Thyroid gland (tissue), 4 donors: ENCODE results near the gene LEF1. TPM values are rescaled to one million over a fixed set of nuclear protein-coding genes. Genes with fewer than 3 reads are reported as not detected.

Experiments
- DNase-seq, 2 donors: peaks; one replicate each; pipeline ENCODE4 v3.0.0-alpha.2; 2019
- H3K27ac ChIP-seq, 3 donors: fragments of 200-600 bp; sonication (generic); 1 replicate in 2 of 3; 2 replicates in 1 of 3; pipeline ENCODE4 v1.5.1; 2016 to 2019; ENCODE audit warnings: mild to moderate bottlenecking in 1 of 3, moderate library complexity in 1 of 3
- H3K27me3 ChIP-seq: fragments of 200-600 bp; sonication (generic); one replicate; pipeline ENCODE4 v1.5.1; 2019
- H3K36me3 ChIP-seq, 2 donors: fragments of 200-600 bp; sonication (generic); one replicate each; pipeline ENCODE4 v1.5.1; 2016 to 2019
- H3K4me1 ChIP-seq, 2 donors: fragments of 200-600 bp; sonication (generic); one replicate each; pipeline ENCODE4 v1.5.1; 2017 to 2019
- H3K4me3 ChIP-seq, 3 donors: fragments of 200-600 bp; sonication (generic); replicated peaks in 1 of 3; 1 replicate in 2 of 3; 2 replicates in 1 of 3; pipeline ENCODE4 v1.5.1; 2016; ENCODE audit warnings: mild to moderate bottlenecking in 1 of 3
- H3K9me3 ChIP-seq: fragments of 200-600 bp; sonication (generic); one replicate; pipeline ENCODE4 v1.5.1; 2017
- POLR2A ChIP-seq, 2 donors: fragments of 450-650 bp; IDR thresholded peaks; one replicate each; pipeline ENCODE4 v1.6.1; 2017; ENCODE audit warnings: antibody characterized with exemption in 2 of 2, mild to moderate bottlenecking in 2 of 2, moderate library complexity in 1 of 2
- WGBS, 2 donors: methylation state at CpG; one replicate each; pipeline ENCODE4 v1.1.5; 2017; 5-methylcytosine and 5-hydroxymethylcytosine counted together
- intact Hi-C: fragments of 100-400 bp; cut with DNase I; formaldehyde crosslinking; loops from one replicate; pipeline ENCODE4 v1.15.1; 2023
- total RNA-seq, 4 donors: library from RNA; depleted of rRNA; stranded (reverse); fragments of >200 nt; gene quantifications; one replicate each; pipeline ENCODE4 v1.2.3, GENCODE V29; 2016
- TF ChIP-seq, protein P1 (sequence below), 6 experiments: fragments of 200-600 bp in 3 of 6; fragments of 450-650 bp in 3 of 6; sonication (generic) in 3 of 6; IDR thresholded peaks; one replicate each; pipeline ENCODE4 v1.5.1; 2016 to 2019; ENCODE audit warnings: antibody characterized with exemption in 6 of 6, mild to moderate bottlenecking in 2 of 6, inconsistent platforms in 1 of 6, moderate library complexity in 1 of 6

Gene LEF1
- total RNA-seq, 4 donors from 2014 or later: 4.2 to 24.3 (median 9.9) TPM

DNA sequence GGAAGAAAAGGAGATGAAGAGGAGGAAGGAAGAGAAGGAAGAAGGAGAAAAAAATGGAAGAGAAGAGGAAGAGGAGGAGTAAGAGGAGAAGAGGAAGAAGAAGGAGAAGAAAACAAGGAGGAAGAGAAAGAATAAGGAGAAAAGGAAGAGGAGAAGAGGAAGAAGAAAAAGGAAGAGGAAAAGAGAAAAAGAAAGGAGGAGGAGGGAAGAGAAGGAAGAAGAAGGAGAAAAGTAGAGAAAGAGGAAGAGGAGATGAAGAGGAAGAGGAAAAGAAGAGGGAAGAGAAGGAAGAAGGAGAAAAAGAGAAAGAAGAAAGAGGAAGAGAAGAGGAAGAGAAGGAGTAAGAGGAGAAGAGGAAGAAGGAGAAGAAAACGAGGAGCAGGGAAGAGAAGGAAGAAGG, 11.8 kb upstream of the LEF1 start:
- H3K4me3 ChIP-seq: no peak overlapping the region
- WGBS, 2 donors: 77 to 81% methylated on average over 1 of the region's 1 CpG
- no peaks in the 10 kb centered on the region for H3K36me3 ChIP-seq
- H3K4me1 ChIP-seq: no peaks in the 10 kb centered on the region
- TF ChIP-seq, protein P1, sequence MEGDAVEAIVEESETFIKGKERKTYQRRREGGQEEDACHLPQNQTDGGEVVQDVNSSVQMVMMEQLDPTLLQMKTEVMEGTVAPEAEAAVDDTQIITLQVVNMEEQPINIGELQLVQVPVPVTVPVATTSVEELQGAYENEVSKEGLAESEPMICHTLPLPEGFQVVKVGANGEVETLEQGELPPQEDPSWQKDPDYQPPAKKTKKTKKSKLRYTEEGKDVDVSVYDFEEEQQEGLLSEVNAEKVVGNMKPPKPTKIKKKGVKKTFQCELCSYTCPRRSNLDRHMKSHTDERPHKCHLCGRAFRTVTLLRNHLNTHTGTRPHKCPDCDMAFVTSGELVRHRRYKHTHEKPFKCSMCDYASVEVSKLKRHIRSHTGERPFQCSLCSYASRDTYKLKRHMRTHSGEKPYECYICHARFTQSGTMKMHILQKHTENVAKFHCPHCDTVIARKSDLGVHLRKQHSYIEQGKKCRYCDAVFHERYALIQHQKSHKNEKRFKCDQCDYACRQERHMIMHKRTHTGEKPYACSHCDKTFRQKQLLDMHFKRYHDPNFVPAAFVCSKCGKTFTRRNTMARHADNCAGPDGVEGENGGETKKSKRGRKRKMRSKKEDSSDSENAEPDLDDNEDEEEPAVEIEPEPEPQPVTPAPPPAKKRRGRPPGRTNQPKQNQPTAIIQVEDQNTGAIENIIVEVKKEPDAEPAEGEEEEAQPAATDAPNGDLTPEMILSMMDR (IDR thresholded peaks at IDR 0.05): no peak
- no peak for TF ChIP-seq POLR2A (IDR thresholded peaks at IDR 0.05)
- DNase-seq: no peak
- no peak overlapping the region for H3K27ac ChIP-seq
- H3K9me3 ChIP-seq: no peaks in the 10 kb centered on the region
- intact Hi-C loops: no loop called here
- H3K27me3 ChIP-seq: no peaks in the 10 kb centered on the region

DNA sequence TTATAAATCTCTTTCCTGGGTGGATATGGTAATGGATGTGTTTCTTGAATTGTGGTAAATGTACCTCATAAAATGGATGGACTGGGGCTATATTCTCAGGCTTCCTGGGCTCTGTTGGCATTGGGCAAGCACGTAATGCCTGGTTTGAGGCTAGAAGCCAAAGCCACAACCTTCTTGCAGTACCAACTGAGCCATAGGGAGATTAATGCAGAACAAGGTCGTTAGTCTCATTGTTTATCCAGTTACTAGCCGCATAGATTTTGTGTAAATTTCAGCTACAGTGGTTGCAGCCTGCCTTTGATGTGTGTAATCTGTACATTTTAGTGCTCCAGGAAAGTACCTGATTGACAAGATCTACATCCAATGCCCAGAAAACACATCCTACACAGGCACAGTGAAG, 7.2 kb upstream of the LEF1 start:
- no peaks in the 10 kb centered on the region for H3K36me3 ChIP-seq
- H3K9me3 ChIP-seq: no peaks in the 10 kb centered on the region
- intact Hi-C loops: no loop called here
- H3K27me3 ChIP-seq: peaks cover 10% of the 10 kb centered on the region
- no peak overlapping the region for H3K4me3 ChIP-seq
- H3K27ac ChIP-seq: no peak overlapping the region
- 74 to 83% methylated on average over 3 of the region's 3 CpGs for WGBS, 2 donors
- H3K4me1 ChIP-seq: peaks cover 7 to 14% of the 10 kb centered on the region in 2 donors
- TF ChIP-seq, protein P1 (IDR thresholded peaks at IDR 0.05): no peak
- no peak for TF ChIP-seq POLR2A (IDR thresholded peaks at IDR 0.05)
- DNase-seq: no peak

DNA sequence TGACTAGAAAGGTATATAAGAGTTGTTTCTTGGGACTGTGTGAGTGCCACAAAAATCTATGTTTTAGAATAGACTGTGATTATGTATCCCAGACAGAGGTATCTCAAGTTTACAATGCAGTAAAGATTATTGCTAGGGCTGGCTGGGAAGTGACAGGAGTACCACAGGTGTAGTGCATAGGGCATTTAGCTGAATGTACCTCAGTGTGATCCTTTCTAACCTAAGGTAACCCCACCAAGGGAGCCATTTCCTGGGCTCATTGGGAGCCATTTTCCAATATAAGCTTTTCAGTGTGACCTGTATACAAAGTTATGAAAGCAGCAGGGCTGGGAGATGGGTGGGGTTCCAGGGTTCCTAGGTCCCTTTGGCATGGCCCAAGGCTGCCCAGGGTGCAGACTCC, 6.1 kb upstream of the LEF1 start:
- DNase-seq: no peak
- H3K9me3 ChIP-seq: no peaks in the 10 kb centered on the region
- no peak for TF ChIP-seq POLR2A (IDR thresholded peaks at IDR 0.05)
- TF ChIP-seq, protein P1 (IDR thresholded peaks at IDR 0.05): no peak
- no peak overlapping the region for H3K4me3 ChIP-seq
- no peak overlapping the region for H3K27ac ChIP-seq
- H3K36me3 ChIP-seq: no peaks in the 10 kb centered on the region
- intact Hi-C loops: no loop called here
- H3K27me3 ChIP-seq: peaks cover 12% of the 10 kb centered on the region
- peaks cover 7 to 14% of the 10 kb centered on the region in 2 donors for H3K4me1 ChIP-seq

DNA sequence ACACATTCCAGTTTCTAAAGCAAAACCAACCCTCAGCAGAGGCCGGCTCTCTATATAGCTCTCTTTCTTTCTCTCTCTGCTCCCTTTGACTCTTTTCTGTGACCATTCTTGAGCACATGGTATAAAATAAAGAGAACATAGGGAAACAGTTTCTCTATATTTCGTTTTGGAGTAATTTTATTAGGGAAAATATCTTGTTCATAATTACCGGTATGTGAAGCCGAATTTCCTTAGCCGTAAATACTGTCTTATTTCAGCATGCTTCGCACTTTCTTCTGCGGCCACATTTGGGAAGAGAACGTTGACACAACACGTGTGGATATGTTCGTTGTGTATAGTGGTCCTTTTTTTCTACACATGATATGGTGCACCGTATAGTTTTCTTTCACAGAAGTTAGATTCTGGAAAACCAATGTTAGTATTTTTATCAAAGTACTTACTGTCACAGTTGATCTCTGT, 4.9 kb upstream of the LEF1 start:
- H3K4me3 ChIP-seq: peak overlapping the region in 2 of 3 donors; percentile 47 to 55
- no peaks in the 10 kb centered on the region for H3K36me3 ChIP-seq
- 76 to 78% methylated on average over 11 of the region's 11 CpGs for WGBS, 2 donors
- peak overlapping the region in 1 of 3 donors; percentile 56 for H3K27ac ChIP-seq
- TF ChIP-seq, protein P1 (IDR thresholded peaks at IDR 0.05): no peak
- no peak for TF ChIP-seq POLR2A (IDR thresholded peaks at IDR 0.05)
- H3K4me1 ChIP-seq: peaks cover 7 to 14% of the 10 kb centered on the region in 2 donors
- intact Hi-C loops: no loop called here
- DNase-seq: no peak
- H3K9me3 ChIP-seq: no peaks in the 10 kb centered on the region
- peaks cover 12% of the 10 kb centered on the region for H3K27me3 ChIP-seq

DNA sequence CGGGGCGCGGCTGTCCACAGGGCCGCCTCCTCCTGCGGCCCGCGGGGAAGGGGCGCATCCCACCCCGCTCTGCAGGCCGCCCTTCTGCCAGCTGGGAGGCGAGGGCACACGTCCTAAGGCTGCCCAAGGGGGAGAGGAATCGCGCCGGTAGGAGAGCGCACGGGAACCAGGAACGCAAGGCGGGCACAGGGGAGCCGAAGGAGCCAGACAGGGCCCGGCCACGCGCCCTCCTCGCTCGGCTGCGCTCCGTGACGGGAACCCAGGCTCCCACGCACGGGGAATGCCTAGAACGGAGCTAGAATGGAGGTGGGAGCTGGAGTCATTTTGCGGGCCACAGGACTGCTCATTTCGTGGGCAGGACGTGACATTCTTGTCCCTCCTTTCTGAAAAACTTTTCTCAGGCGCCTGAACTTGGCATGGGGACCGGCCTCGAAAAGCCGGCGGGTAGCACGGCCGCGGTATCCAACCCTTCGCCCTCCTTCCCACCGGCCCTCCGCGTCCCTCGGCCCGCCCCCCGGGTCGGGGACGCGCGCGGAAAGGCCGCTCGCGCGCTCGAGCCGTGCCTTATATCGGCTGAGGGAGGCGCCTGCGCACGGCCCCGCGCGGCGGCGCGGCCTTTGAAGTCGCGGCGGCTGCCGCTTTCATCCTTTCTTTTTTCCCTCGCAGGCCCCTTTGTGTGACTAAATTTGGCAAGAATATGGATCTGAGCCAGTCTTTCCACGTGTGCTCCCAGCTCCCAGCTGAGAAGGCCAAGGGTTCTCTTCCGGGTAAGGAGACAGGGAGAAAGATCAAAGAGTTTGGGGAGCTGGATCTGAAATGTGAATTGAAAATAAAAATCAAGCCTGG, 4.2 kb upstream of the LEF1 start:
- DNase-seq: peak; percentile 51 to 59
- 1% methylated on average over 25 to 31 of the region's 77 CpGs for WGBS, 2 donors
- intact Hi-C loops: no loop called here
- Histone ChIP-seq H3K36me3 (no peaks in the 10 kb centered on the region), H3K27me3 (peaks cover 12% of the 10 kb centered on the region), H3K4me1 (peaks cover 7 to 14% of the 10 kb centered on the region in 2 donors), H3K9me3 (no peaks in the 10 kb centered on the region), H3K4me3 (peak overlapping the region in 2 of 3 donors; percentile 47 to 55), H3K27ac (peak overlapping the region in 1 of 3 donors; percentile 56)
- TF ChIP-seq, protein P1 (IDR thresholded peaks at IDR 0.05): no peak
- TF ChIP-seq POLR2A (IDR thresholded peaks at IDR 0.05): peak in 1 of 2 donors; percentile 19
